NB4 (cell line): Measurements from ENCODE around the gene HDAC4.

Source experiments
- DNase-seq: peaks from one replicate; pipeline ENCODE4 v3.0.0; 2010; ENCODE audit warnings: low read depth
- H3K4me3 ChIP-seq: one replicate; pipeline ENCODE4 v1.5.1; 2011; ENCODE audit warnings: mild to moderate bottlenecking, low read depth, low read length, moderate library complexity
- CTCF ChIP-seq: IDR thresholded peaks from one replicate; pipeline ENCODE4 v1.5.1; 2012; ENCODE audit warnings: low read depth, low read length
- MAX ChIP-seq: IDR thresholded peaks from 2 replicates; pipeline ENCODE4 v1.6.1; 2011; ENCODE audit warnings: low read depth, low read length
- MYC ChIP-seq: IDR thresholded peaks from 2 replicates; pipeline ENCODE4 v1.6.1; 2011; ENCODE audit warnings: low read depth, low read length
- POLR2A ChIP-seq: IDR thresholded peaks from 2 replicates; pipeline ENCODE4 v1.6.1; 2011; ENCODE audit warnings: mild to moderate bottlenecking; ENCODE audit not compliant: insufficient read length; ENCODE audit errors: extremely low read depth

Gene HDAC4

GRCh38 chr2:239203443-239204135 is 197.2 kb downstream of the HDAC4 start:
- no peak overlapping the region for H3K4me3 ChIP-seq
- no peak for DNase-seq
- TF ChIP-seq CTCF (no peak), POLR2A (no peak), MYC (no peak), MAX (no peak)

GRCh38 chr2:239202836-239203235 is 198.0 kb downstream of the HDAC4 start:
- DNase-seq: no peak
- TF ChIP-seq POLR2A (no peak), MAX (no peak), MYC (no peak), CTCF (no peak)
- H3K4me3 ChIP-seq: no peak overlapping the region

GRCh38 chr2:239202343-239202742 is 198.5 kb downstream of the HDAC4 start:
- H3K4me3 ChIP-seq: no peak overlapping the region
- TF ChIP-seq POLR2A (no peak), MYC (no peak), MAX (no peak), CTCF (no peak)
- DNase-seq: no peak

- TF ChIP-seq POLR2A (no peak), CTCF (no peak), MAX (no peak), MYC (no peak)
- no peak overlapping the region for H3K4me3 ChIP-seq
- no peak for DNase-seq
These were observed 198.9 kb downstream of the HDAC4 start for GRCh38 chr2:239201884-239202283.

- H3K4me3 ChIP-seq: no peak overlapping the region
- DNase-seq: no peak
- TF ChIP-seq CTCF (no peak), MAX (no peak), MYC (no peak), POLR2A (no peak)
These were observed 199.3 kb downstream of the HDAC4 start for GRCh38 chr2:239201531-239201876.
